GM19438 (cell line): ENCODE data around the gene METTL16.

Experiments used
- ATAC-seq: cut with Tn5 transposase; IDR thresholded peaks from one replicate; pipeline ENCODE4 v1.9.1; 2021; ENCODE audit warnings: low read depth; ENCODE audit not compliant: unreplicated experiment

The METTL16 gene

GRCh38 chr17:2385240-2386210 is 126.2 kb downstream of the METTL16 start:
- no peak for ATAC-seq

DNA sequence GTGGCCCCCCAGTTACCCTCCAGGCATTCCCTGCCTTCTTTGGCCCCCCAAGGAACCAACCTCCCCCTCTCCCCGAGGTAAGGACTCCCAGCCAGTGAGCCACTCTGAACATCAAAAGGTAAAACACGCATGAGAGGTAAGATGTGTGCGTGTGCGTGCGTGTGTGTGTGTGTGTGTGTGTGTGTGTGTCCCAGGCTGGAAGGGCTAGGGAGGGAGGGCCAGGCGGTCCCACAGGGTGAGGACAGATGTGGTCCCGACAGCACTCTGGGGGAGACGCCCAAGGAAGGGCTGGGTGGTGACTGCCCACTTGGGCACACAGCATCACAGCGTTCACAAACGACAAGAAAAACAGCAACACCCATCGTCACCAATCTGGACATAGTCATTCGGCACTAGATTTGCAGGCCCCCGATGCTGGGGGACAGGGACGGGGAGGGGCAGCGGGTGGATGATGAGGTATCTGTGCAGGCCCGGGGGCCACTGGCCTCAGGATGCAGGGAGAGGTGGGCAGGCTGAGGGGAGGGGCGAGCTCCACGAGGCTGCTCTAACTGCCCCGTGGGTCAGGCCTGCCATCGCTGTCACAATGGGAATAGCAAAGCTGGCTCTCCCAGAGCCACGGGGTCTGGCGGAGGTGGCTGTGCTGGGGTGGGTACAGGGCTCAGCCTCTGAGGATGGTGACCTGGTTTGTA is 127.1 kb downstream of the METTL16 start:
- ATAC-seq, result no peak

DNA sequence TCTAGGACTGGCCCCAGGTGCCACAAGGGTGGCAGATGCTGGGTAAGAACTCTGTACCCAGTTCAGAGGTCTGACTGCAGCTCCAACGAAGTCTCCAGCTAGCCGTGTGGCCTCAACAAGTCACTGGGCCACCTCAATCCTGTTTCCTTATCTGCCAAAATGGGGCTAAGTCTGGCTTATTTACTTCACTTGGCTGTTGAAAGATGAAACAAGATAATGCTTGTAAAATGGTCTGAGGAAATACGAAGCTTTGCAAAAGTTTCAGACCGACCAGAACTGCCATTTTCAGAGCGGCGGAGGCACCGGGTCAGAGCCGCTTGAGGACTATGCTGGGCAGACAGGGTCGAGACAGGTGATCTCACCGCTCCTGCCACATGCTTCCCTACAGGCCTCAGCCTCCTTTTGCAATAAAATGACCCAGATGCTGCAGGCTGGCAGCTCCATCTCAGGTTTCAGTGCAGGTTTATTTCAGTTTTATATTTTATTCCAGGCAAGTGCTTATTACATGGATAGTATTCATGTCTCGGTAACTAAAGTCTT is 128.0 kb downstream of the METTL16 start:
- no peak for ATAC-seq

DNA sequence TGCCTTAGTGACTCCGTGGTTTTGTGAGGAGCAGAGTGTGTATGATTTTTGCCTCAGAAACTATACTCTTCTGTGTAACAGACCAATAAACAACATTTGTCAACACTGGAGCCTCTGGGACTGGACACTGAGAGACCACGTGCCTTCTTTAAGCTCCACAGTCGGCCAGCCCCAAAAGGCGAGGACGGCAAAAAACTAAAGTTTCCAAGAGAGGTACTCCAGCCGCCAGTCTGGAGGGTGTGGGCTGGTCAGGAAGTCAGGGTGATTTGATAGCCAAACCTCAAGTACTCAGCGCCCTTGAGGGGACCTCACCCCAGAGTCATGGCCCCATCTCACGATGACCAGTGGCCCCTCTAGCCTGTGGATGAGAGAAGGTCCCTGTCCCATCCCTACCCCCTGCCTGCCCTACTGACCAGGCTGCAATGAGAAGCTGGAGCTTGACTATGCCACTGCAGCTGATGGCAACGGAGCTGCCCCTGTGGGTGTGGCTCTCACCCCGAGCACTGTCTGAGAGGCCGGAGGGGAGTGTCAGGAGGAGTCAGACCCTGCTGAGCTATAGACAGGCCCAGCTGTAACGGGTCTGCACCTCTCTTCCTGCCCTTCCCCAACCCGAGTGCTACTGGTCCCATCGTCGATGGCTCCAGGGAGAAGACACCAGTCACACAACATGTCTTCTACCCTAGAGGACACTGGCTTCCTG is 130.6 kb downstream of the METTL16 start:
- ATAC-seq, result no peak

GRCh38 chr17:2380226-2380922 is 131.3 kb downstream of the METTL16 start:
- ATAC-seq, result no peak

- ATAC-seq, result no peak
These were observed 132.0 kb downstream of the METTL16 start for GRCh38 chr17:2379489-2380225.

- no peak for ATAC-seq
These were observed 132.8 kb downstream of the METTL16 start for GRCh38 chr17:2378905-2379304.

GRCh38 chr17:2377659-2378058 is 134.0 kb downstream of the METTL16 start:
- ATAC-seq, result no peak

DNA sequence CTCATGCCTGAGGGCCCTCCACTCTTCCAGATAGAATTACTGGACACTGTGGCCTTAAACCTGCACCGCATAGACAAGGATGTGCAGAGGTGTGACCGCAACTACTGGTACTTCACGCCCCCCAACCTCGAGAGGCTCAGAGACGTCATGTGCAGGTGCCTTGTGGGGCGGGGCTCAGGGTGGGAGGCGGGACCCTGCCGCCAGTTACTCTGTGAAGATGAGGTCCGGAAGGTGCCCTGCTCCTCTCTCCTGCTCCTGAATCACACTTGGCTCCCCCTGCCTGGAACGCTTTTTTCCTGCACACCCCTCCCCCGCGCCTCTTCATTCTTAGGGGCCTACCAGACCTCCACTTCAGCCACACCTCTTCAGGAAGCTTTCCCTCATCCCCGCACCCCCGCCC is 135.6 kb downstream of the METTL16 start:
- ATAC-seq, result no peak

DNA sequence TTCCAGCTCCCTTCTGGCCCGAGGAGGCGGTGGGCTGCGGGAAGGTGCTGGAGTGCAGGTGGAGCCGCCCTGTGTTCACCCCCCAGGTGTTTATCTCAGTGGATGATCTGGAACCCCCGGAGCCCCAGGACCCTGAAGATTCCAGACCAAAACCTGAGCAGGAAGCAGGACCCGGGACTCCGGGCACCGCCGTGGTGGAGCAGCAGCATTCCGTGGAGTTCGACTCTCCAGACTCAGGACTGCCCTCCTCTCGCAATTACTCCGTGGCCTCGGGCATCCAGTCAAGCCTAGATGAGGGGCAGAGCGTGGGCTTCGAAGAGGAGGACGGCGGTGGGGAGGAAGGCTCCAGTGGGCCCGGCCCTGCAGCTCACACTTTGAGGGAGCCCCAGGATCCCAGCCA is 136.3 kb downstream of the METTL16 start:
- no peak for ATAC-seq

DNA sequence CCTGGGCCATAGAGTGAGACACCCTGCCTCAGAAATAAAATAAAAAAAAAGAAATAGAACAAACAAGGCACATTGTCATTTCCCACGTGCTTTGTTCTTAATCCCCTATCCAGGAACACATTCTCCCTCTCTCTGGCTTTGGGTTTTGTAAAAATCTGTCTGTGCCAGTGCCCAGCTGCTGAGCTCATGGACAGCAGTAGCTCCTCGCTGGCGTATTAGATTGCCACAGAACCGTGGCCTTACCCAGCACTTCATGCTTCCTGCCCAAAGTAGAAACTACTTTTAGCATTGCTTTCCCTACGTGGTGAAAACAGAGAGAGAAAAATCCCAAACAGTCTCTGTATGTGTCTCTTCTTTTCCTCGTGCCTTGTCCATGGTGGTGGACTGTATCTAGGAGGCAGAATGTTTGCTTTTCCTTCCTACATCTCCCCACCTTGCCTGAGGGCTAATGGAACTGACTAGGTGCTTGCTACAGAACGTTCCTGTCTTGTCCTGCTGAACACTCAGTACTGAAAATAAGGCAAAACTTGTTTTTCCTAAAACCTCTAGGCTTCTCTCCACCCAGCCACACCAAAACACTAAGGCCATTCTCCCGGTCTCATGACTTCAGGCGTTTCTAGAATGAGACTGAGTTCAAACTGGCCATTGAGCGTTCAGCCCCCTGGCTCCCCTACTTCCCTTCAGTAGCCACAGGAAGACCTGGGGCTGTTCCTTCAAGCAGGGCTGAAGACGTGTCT is 137.0 kb downstream of the METTL16 start:
- no peak for ATAC-seq

GRCh38 chr17:2373179-2373578 is 138.5 kb downstream of the METTL16 start:
- no peak for ATAC-seq

GRCh38 chr17:2372681-2373080 is 139.0 kb downstream of the METTL16 start:
- no peak for ATAC-seq

GRCh38 chr17:2372180-2372579 is 139.5 kb downstream of the METTL16 start:
- ATAC-seq, result no peak

- no peak for ATAC-seq
These were observed 140.2 kb downstream of the METTL16 start for GRCh38 chr17:2371183-2372130.

DNA sequence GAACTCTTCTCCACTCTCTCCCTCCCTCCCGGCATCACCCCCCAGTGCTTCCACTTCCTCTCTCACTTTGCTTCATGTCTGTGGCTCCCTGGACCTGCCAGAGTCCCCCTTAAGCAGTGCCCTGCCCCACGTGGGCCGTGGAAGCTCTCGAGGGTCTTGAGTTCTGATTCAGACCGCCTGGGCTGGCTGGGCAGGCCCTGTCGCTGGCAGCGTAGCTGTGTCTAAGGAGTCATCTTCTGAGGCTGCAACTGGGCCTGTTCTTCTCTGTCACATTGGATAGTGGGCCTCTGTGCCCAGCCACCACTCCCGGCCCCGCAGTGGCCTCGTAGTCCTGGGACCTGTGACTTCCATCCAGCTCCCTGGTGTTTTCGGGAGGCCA is 141.5 kb downstream of the METTL16 start:
- no peak for ATAC-seq

DNA sequence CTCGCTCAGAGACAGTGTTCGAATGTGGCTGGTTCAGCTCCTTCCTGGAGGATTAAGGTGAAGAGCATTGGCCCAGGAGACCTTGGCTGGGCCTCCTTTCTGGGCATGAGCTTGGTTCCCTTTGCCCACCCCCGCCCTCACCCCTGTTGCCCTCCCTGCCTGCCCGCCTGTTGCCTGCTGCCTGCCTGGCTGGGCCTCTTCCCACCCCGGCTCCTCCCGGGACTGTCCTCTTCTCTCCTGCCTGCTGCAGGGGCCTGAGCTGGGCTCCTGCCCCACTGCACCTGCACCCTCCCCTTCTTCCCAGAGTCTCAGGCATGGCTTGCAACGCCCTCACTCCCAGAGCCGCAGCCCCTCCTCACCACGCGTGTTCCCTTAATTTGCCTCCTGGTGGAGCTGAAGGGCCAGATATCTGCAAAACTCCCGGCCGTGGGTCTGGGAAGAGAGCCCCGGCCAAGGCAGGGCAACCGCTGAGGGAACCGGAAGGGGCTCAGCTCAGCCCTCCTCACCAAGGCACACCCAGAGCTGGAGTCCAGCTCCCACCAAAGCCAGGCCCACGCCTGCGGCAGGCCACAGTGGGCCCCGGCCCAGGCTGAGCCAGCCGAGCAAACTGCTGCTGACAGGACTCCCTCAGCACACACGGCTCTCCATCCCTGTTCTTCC is 142.0 kb downstream of the METTL16 start:
- no peak for ATAC-seq
